ENCODE data around the gene SH2D1B.

- TF ChIP-seq ZBTB7A (IDR thresholded peaks at IDR 0.05; ENCODE audit: low read depth): no peak
- no peak for TF ChIP-seq TAF1 (IDR thresholded peaks at IDR 0.05; ENCODE audit: low read depth)
These were observed 46.5 kb downstream of the SH2D1B start for GRCh38 chr1:162365284-162366020.
